ENCODE results near the gene LAPTM5. TPM values are rescaled to one million over a fixed set of nuclear protein-coding genes. Genes with fewer than 3 reads are reported as not detected.

LAPTM5 gene
- total RNA-seq, 2 donors from 2014 or later, result 14.9 to 39.1 TPM

GRCh38 chr1:30804352-30804751 lies 46.8 kb upstream of the LAPTM5 start:
- intact Hi-C loops (cut with DNase I), result loop anchor here (5.0 kb wide), 1 partner anchor 48 kb away; no protein-coding TSS in a partner anchor
- 94% methylated on average over 7 of the region's 7 CpGs for WGBS
- H3K9me3 ChIP-seq, result no peaks in the 10 kb centered on the region
- DNase-seq (ENCODE audit: low spot score), result no peak
- H3K4me3 ChIP-seq, result no peak overlapping the region
- no peak overlapping the region for H3K27ac ChIP-seq
- no peaks in the 10 kb centered on the region for H3K27me3 ChIP-seq (replicated peaks; ENCODE audit: insufficient read depth)
- TF ChIP-seq POLR2A (IDR thresholded peaks at IDR 0.05) (no peak), CTCF (IDR thresholded peaks at IDR 0.05) (no peak)
- H3K36me3 ChIP-seq, result no peaks in the 10 kb centered on the region
- no peaks in the 10 kb centered on the region for H3K4me1 ChIP-seq (replicated peaks)

- DNase-seq (ENCODE audit: low spot score), result no peak
- intact Hi-C loops (cut with DNase I), result loop anchor here (5.0 kb wide), 1 partner anchor 49 kb away; no protein-coding TSS in a partner anchor
- Histone ChIP-seq H3K36me3 (no peaks in the 10 kb centered on the region), H3K27me3 (replicated peaks; ENCODE audit: insufficient read depth) (no peaks in the 10 kb centered on the region), H3K27ac (no peak overlapping the region), H3K9me3 (no peaks in the 10 kb centered on the region), H3K4me3 (no peak overlapping the region), H3K4me1 (replicated peaks) (no peaks in the 10 kb centered on the region)
- WGBS, result 81% methylated on average over 6 of the region's 6 CpGs
- TF ChIP-seq CTCF (IDR thresholded peaks at IDR 0.05) (no peak), POLR2A (IDR thresholded peaks at IDR 0.05) (no peak), POLR2AphosphoS5 (IDR thresholded peaks at IDR 0.05) (no peak)
Observed at GRCh38 chr1:30803562-30803961, 46.0 kb upstream of the LAPTM5 start.

- H3K27ac ChIP-seq, result no peak overlapping the region
- H3K9me3 ChIP-seq, result no peaks in the 10 kb centered on the region
- no peaks in the 10 kb centered on the region for H3K36me3 ChIP-seq
- intact Hi-C loops (cut with DNase I), result loop anchor here (2.0 to 5.0 kb wide), 2 partner anchors 51 to 111 kb away; no protein-coding TSS in a partner anchor
- TF ChIP-seq CTCF (IDR thresholded peaks at IDR 0.05) (peak; percentile 90 to 95 (median 94)), POLR2AphosphoS5 (IDR thresholded peaks at IDR 0.05) (peak; percentile 47), POLR2A (IDR thresholded peaks at IDR 0.05) (no peak)
- 3% methylated on average over 19 of the region's 19 CpGs for WGBS
- DNase-seq (ENCODE audit: low spot score), result peak; percentile 73
- no peak overlapping the region for H3K4me3 ChIP-seq
- no peaks in the 10 kb centered on the region for H3K4me1 ChIP-seq (replicated peaks)
- no peaks in the 10 kb centered on the region for H3K27me3 ChIP-seq (replicated peaks; ENCODE audit: insufficient read depth)
Observed at GRCh38 chr1:30801771-30802198, 44.2 kb upstream of the LAPTM5 start.

- H3K27ac ChIP-seq, result no peak overlapping the region
- no peaks in the 10 kb centered on the region for H3K36me3 ChIP-seq
Observed at GRCh38 chr1:30799233-30799511, 41.6 kb upstream of the LAPTM5 start.

More at GRCh38 chr1:30799233-30799511, 41.6 kb upstream of the LAPTM5 start:
- no peaks in the 10 kb centered on the region for H3K4me1 ChIP-seq (replicated peaks)
- no peak overlapping the region for H3K4me3 ChIP-seq
- no peak for DNase-seq (ENCODE audit: low spot score)
- TF ChIP-seq POLR2AphosphoS5 (IDR thresholded peaks at IDR 0.05), result no peak
- TF ChIP-seq CTCF (IDR thresholded peaks at IDR 0.05), result no peak
- no peak for TF ChIP-seq POLR2A (IDR thresholded peaks at IDR 0.05)
- H3K27me3 ChIP-seq (replicated peaks; ENCODE audit: insufficient read depth), result no peaks in the 10 kb centered on the region
- H3K9me3 ChIP-seq, result no peaks in the 10 kb centered on the region
- intact Hi-C loops (cut with DNase I), result loop anchor here (10.0 kb wide), 1 partner anchor 266 kb away; the partner anchor contains the start of gene PUM1

Measured in prostate gland (tissue), 2 donors.